Natural killer cell (primary cell): Measurements from ENCODE around the gene GNS. TPM values are rescaled to one million over a fixed set of nuclear protein-coding genes. Genes with fewer than 3 reads are reported as not detected.

Experiments
- ATAC-seq, 3 donors: fragments of 150-1000 bp in 2 of 3; fragments of 200-7000 bp in 1 of 3; cut with Tn5 transposase; 1 replicate in 1 of 3; 2 replicates in 2 of 3; pipeline ENCODE4 v1.10.0; 2021; ENCODE audit warnings: mild to moderate bottlenecking in 2 of 3, moderate library complexity in 2 of 3
- DNase-seq, 2 donors: peaks; one replicate each; pipeline versions ENCODE4 v3.0.0 to v3.0.0-alpha.2; 2013 to 2021; ENCODE audit warnings: mixed read lengths in 1 of 2
- H3K27ac ChIP-seq: one replicate; pipeline ENCODE4 v1.5.1; 2013; ENCODE audit warnings: mild to moderate bottlenecking, low read length
- H3K27me3 ChIP-seq: one replicate; pipeline ENCODE4 v1.6.1; 2013; ENCODE audit warnings: low read length; ENCODE audit not compliant: control insufficient read depth, insufficient read depth
- H3K36me3 ChIP-seq: one replicate; pipeline ENCODE4 v1.6.1; 2013; ENCODE audit warnings: low read length; ENCODE audit not compliant: control insufficient read depth, insufficient read depth
- H3K4me1 ChIP-seq: one replicate; pipeline ENCODE4 v1.6.1; 2013; ENCODE audit warnings: low read length; ENCODE audit not compliant: control insufficient read depth, insufficient read depth
- H3K4me3 ChIP-seq: one replicate; pipeline ENCODE4 v1.5.1; 2013; ENCODE audit warnings: low read length
- H3K9me3 ChIP-seq: one replicate; pipeline ENCODE4 v1.6.1; 2013; ENCODE audit warnings: low read length; ENCODE audit not compliant: control insufficient read depth, insufficient read depth
- H3K27ac Mint-ChIP-seq, 2 donors: one replicate each; pipeline ENCODE4 v1.8.0; 2022; ENCODE audit warnings: mild to moderate bottlenecking in 2 of 2, mixed read lengths in 2 of 2, moderate library complexity in 1 of 2
- H3K27me3 Mint-ChIP-seq, 2 donors: one replicate each; pipeline ENCODE4 v1.8.0; 2022; ENCODE audit warnings: low read depth in 2 of 2, mixed read lengths in 2 of 2
- H3K36me3 Mint-ChIP-seq: one replicate; pipeline ENCODE4 v1.8.0; 2022; ENCODE audit warnings: mixed read lengths
- H3K4me1 Mint-ChIP-seq, 2 donors: one replicate each; pipeline ENCODE4 v1.8.0; 2022; ENCODE audit warnings: mixed read lengths in 2 of 2
- H3K4me3 Mint-ChIP-seq: one replicate; pipeline ENCODE4 v1.8.0; 2022; ENCODE audit warnings: mild to moderate bottlenecking, moderate library complexity, mixed read lengths
- H3K9me3 Mint-ChIP-seq, 2 donors: one replicate each; pipeline ENCODE4 v1.8.0; 2022; ENCODE audit warnings: mixed read lengths in 2 of 2
- WGBS: methylation state at CpG from one replicate; pipeline ENCODE4 v1.1.7; 2013; ENCODE audit warnings: missing lambda C conversion rate; ENCODE audit not compliant: insufficient coverage; 5-methylcytosine and 5-hydroxymethylcytosine counted together
- intact Hi-C: fragments of 100-400 bp; cut with micrococcal nuclease; formaldehyde crosslinking; loops from one replicate; pipeline ENCODE4 v1.14.2; 2022
- total RNA-seq, 4 donors: library from RNA; stranded (reverse); fragments of 120-200 nt in 1 of 4; gene quantifications; one replicate each; pipeline versions ENCODE4 v1.2.3 to v1.2.4, GENCODE V29; 2013 to 2022
- TF ChIP-seq, protein P1 (sequence below): fragments of 200-600 bp; IDR thresholded peaks from one replicate; pipeline ENCODE4 v1.8.0; 2022; ENCODE audit warnings: antibody characterized with exemption

Gene GNS
- total RNA-seq, 3 donors from 2014 or later (not counting 1 experiment from before 2014, with no cell fraction given): 51.9 to 73.9 (median 59.7) TPM

- Mint-ChIP-seq H3K9me3 (no peaks in the 10 kb centered on the region), H3K4me3 (no peak overlapping the region), H3K27ac (no peak overlapping the region), H3K4me1 (peaks cover 0 to 7% of the 10 kb centered on the region in 2 donors), H3K27me3 (no peaks in the 10 kb centered on the region), H3K36me3 (no peaks in the 10 kb centered on the region)
- ATAC-seq (no peak), DNase-seq (no peak)
- H3K36me3 ChIP-seq: peaks cover under 1% of the 10 kb centered on the region
- no peaks in the 10 kb centered on the region for H3K9me3 ChIP-seq
- H3K27ac ChIP-seq: no peak overlapping the region
- H3K4me1 ChIP-seq: peaks cover 2% of the 10 kb centered on the region
- intact Hi-C loops: no loop called here
- H3K27me3 ChIP-seq: no peaks in the 10 kb centered on the region
- 100% methylated on average over 4 of the region's 4 CpGs for WGBS
- no peak overlapping the region for H3K4me3 ChIP-seq
- TF ChIP-seq, protein P1, sequence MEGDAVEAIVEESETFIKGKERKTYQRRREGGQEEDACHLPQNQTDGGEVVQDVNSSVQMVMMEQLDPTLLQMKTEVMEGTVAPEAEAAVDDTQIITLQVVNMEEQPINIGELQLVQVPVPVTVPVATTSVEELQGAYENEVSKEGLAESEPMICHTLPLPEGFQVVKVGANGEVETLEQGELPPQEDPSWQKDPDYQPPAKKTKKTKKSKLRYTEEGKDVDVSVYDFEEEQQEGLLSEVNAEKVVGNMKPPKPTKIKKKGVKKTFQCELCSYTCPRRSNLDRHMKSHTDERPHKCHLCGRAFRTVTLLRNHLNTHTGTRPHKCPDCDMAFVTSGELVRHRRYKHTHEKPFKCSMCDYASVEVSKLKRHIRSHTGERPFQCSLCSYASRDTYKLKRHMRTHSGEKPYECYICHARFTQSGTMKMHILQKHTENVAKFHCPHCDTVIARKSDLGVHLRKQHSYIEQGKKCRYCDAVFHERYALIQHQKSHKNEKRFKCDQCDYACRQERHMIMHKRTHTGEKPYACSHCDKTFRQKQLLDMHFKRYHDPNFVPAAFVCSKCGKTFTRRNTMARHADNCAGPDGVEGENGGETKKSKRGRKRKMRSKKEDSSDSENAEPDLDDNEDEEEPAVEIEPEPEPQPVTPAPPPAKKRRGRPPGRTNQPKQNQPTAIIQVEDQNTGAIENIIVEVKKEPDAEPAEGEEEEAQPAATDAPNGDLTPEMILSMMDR: no peak
These were observed 51.8 kb downstream of the GNS start for GRCh38 chr12:64707362-64707761.

DNA sequence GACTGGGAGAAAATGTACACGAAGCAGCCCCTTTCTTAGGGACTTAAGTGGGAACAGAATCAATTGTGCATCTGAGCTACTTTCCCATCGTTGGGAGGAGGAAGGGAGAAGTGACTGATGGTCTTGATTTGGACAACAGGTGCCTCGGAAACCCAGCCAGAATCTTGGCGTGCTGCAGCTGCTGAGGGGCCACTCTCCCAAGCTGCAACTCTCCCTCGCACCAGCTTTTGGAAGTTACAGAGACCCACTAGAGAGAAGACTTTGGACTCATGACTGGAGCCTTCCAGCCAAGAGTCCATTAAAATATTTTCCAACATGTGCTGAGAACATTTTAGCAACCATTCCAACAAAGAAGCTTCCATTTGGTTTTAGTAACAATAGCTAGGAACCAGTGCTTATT, 52.3 kb downstream of the GNS start:
- DNase-seq (no peak), ATAC-seq (no peak)
- Mint-ChIP-seq H3K27ac (no peak overlapping the region), H3K4me3 (no peak overlapping the region), H3K36me3 (no peaks in the 10 kb centered on the region), H3K4me1 (peaks cover 5 to 12% of the 10 kb centered on the region in 2 donors), H3K27me3 (no peaks in the 10 kb centered on the region), H3K9me3 (no peaks in the 10 kb centered on the region)
- TF ChIP-seq, protein P1: no peak
- 92% methylated on average over 5 of the region's 5 CpGs for WGBS
- no peak overlapping the region for H3K4me3 ChIP-seq
- H3K36me3 ChIP-seq: peaks cover 4% of the 10 kb centered on the region
- no peaks in the 10 kb centered on the region for H3K9me3 ChIP-seq
- H3K27ac ChIP-seq: no peak overlapping the region
- no peaks in the 10 kb centered on the region for H3K27me3 ChIP-seq
- H3K4me1 ChIP-seq: peaks cover 7% of the 10 kb centered on the region
- intact Hi-C loops: no loop called here

DNA sequence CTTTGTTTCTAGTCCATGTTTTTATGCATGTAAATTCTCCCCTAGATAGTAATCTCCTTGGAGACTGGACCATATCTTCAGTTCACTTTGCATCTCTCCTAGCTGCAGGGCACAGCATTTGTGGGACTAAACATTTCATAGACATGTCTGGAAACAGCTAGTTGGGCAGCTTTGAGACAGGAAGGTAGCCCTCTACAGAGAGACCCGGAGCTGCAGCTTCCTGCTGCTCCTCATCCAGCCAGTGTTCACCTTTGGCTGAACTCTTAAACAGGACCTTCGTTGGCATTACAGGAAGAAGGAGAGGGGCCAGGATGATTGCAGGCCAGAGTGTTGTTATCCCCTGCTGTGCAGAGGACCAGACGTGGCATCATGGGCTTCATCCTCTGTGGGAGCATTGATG, 52.9 kb downstream of the GNS start:
- Histone ChIP-seq H3K4me1 (peaks cover 11% of the 10 kb centered on the region), H3K36me3 (peaks cover 4% of the 10 kb centered on the region), H3K9me3 (no peaks in the 10 kb centered on the region), H3K4me3 (no peak overlapping the region), H3K27ac (no peak overlapping the region), H3K27me3 (no peaks in the 10 kb centered on the region)
- Mint-ChIP-seq H3K9me3 (no peaks in the 10 kb centered on the region), H3K4me3 (no peak overlapping the region), H3K27ac (no peak overlapping the region), H3K36me3 (no peaks in the 10 kb centered on the region), H3K27me3 (no peaks in the 10 kb centered on the region), H3K4me1 (peaks cover 8 to 12% of the 10 kb centered on the region in 2 donors)
- intact Hi-C loops: no loop called here
- no peak for DNase-seq
- no peak for ATAC-seq
- TF ChIP-seq, protein P1: no peak
- 65% methylated on average over 3 of the region's 3 CpGs for WGBS

DNA sequence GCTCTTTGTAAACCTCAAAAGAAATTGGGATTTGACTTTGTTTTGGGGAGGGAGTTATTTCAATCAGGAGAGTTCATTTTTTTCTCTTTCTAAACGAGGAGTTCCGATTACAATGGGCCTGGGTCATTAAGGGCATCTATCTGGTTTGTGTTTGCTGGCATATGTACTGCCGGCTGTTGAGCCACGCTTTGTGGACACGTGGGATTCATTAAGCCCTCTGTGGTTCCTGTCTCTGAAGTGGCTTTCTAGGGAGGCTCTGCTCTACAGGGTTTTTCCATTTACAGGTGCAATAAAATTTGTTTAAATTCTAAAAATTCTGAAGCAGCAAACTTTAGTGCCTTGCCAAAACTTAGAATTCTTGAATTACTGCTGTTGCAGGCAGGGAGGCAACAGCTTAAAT, 57.9 kb downstream of the GNS start:
- H3K9me3 Mint-ChIP-seq: no peaks in the 10 kb centered on the region
- WGBS: 34% methylated on average over 5 of the region's 5 CpGs
- no peaks in the 10 kb centered on the region for H3K9me3 ChIP-seq
- H3K4me3 Mint-ChIP-seq: peak overlapping the region; percentile 70
- peak overlapping the region; percentile 68 for H3K27ac ChIP-seq
- no peaks in the 10 kb centered on the region for H3K27me3 Mint-ChIP-seq
- no peaks in the 10 kb centered on the region for H3K27me3 ChIP-seq
- H3K36me3 Mint-ChIP-seq: no peaks in the 10 kb centered on the region
- ATAC-seq (peak in 1 of 3 donors; percentile 30), DNase-seq (peak in 1 of 2 donors; percentile 54)
- intact Hi-C loops: no loop called here
- peak overlapping the region; percentile 94 to 98 for H3K27ac Mint-ChIP-seq
- no peak overlapping the region for H3K4me3 ChIP-seq
- H3K4me1 Mint-ChIP-seq: peaks cover 40% of the 10 kb centered on the region in 2 donors
- H3K36me3 ChIP-seq: peaks cover 32% of the 10 kb centered on the region
- TF ChIP-seq, protein P1: no peak
- H3K4me1 ChIP-seq: peaks cover 29% of the 10 kb centered on the region
